Heart left ventricle (tissue), 16 donors: Measurements from ENCODE around the gene ZFAND2B. TPM values are rescaled to one million over a fixed set of nuclear protein-coding genes. Genes with fewer than 3 reads are reported as not detected.
"Not testable (repeated sequence)": the region's sequence is repeated elsewhere in the genome, so short reads cannot be mapped to it uniquely, and the experiment has no call there.

Source experiments
- ATAC-seq, 4 donors: fragments of 200-7000 bp; cut with Tn5 transposase; one replicate each; pipeline ENCODE4 v1.9.1; 2020 to 2022; ENCODE audit warnings: moderate library complexity in 4 of 4, mild to moderate bottlenecking in 3 of 4, moderate number of reproducible peaks in 1 of 4
- DNase-seq, 5 donors: peaks; one replicate each; pipeline ENCODE4 v3.0.0-alpha.2; 2020
- H3K27ac ChIP-seq, 12 donors: fragments of 200-600 bp; sonication (generic) in 4 of 12; one replicate each; pipeline versions ENCODE4 v1.5.0 to v1.8.0; 2016 to 2022; ENCODE audit warnings: mild to moderate bottlenecking in 2 of 12
- H3K27me3 ChIP-seq, 9 donors: fragments of 200-600 bp; sonication (generic) in 2 of 9; one replicate each; pipeline versions ENCODE4 v1.5.1 to v1.8.0; 2016 to 2022; ENCODE audit warnings: mild to moderate bottlenecking in 3 of 9
- H3K36me3 ChIP-seq, 9 donors: fragments of 200-600 bp; sonication (generic) in 2 of 9; one replicate each; pipeline versions ENCODE4 v1.5.0 to v1.8.0; 2018 to 2022; ENCODE audit warnings: mild to moderate bottlenecking in 2 of 9
- H3K4me1 ChIP-seq, 12 donors: fragments of 200-600 bp; sonication (generic) in 4 of 12; one replicate each; pipeline versions ENCODE4 v1.5.0 to v1.8.0; 2016 to 2022; ENCODE audit warnings: mild to moderate bottlenecking in 3 of 12
- H3K4me3 ChIP-seq, 12 donors: fragments of 200-600 bp; sonication (generic) in 4 of 12; one replicate each; pipeline versions ENCODE4 v1.5.0 to v1.8.0; 2017 to 2022; ENCODE audit warnings: mild to moderate bottlenecking in 9 of 12, moderate library complexity in 4 of 12
- H3K9me3 ChIP-seq, 12 donors: fragments of 200-600 bp; sonication (generic) in 4 of 12; one replicate each; pipeline versions ENCODE4 v1.5.0 to v1.8.0; 2016 to 2022; ENCODE audit warnings: mild to moderate bottlenecking in 1 of 12
- CTCF ChIP-seq, 12 donors: fragments of 200-600 bp; sonication (generic) in 4 of 12; IDR thresholded peaks; one replicate each; pipeline versions ENCODE4 v1.5.0 to v1.8.0; 2018 to 2022; ENCODE audit warnings: antibody characterized with exemption in 12 of 12, mild to moderate bottlenecking in 5 of 12
- POLR2A ChIP-seq, 2 donors: fragments of 450-650 bp; IDR thresholded peaks; one replicate each; pipeline ENCODE4 v1.6.1; 2017; ENCODE audit warnings: antibody characterized with exemption in 2 of 2, mild to moderate bottlenecking in 2 of 2, moderate library complexity in 2 of 2
- WGBS, 4 donors: extraction: QIAGEN DNeasy Blood & Tissue Kit in 2 of 4; methylation state at CpG; one replicate each; pipeline versions ENCODE4 v1.1.5 to v1.1.7; 2013 to 2018; 5-methylcytosine and 5-hydroxymethylcytosine counted together
- intact Hi-C, 10 donors: fragments of 100-400 bp; cut with DNase I; formaldehyde crosslinking; loops; one replicate each; pipeline versions ENCODE4 v1.11.1 to v1.14.2; 2022
- polyA plus RNA-seq, 2 donors: library from polyadenylated mRNA; stranded (reverse); fragments of 200-250 nt; gene quantifications; one replicate each; pipeline ENCODE4 v1.2.3, GENCODE V29; 2013
- total RNA-seq, 9 donors: library from RNA; depleted of rRNA in 2 of 9; stranded (reverse); fragments of >200 nt in 2 of 9; fragmentation: NEBNext Ultra II Directional in 3 of 9; extraction: Animal tissue kit (Norgen Biotek cat#: 25700) in 3 of 9; gene quantifications; one replicate each; pipeline versions ENCODE4 v1.1.0 to v1.2.4, GENCODE V29; 2016 to 2023
- donor health status: ischemic (EF 13 %, LVEDD 7.1; RV severe dilation, severe dysfunction).
- donor health status: healthy with polysubstance abuse.
- donor health status: DM: no; HTN: yes; CAD: no.
- donor health status: DM: no; HTN: no; CAD: no.
- donor health status: ischemic (EF 25% LVEDD 6.9; RV normal size, moderate dysfunction).
- donor health status: ischemic (EF 25% LVEDD 5.7; RV mildly dilated, moderate dysfunction).
- donor health status: healthy.
- donor health status: DM: yes; HTN: yes; CAD: no.
- donor health status: ischemic (EF 35%, LVEDD 5.7; RV mildly dilated, moderate dysfunction).
- donor health status: nonischemic (EF 11% LVEDD 7.7; RV severe dilation, severe dysfunction).
- donor health status: DM: yes; HTN: yes; CAD: no.
- donor health status: PGD.
- donor health status: ischemic (EF 29% LVEDD 5.4; RV normal size, mild dysfunction).
- donor health status: nonischemic (EF 23%, LVEDD 6.1; RV moderate dilation, normal function).

ZFAND2B gene
- total and polyA plus RNA-seq, 11 donors, result 13.9 to 35.7 (median 23.5) TPM

DNA sequence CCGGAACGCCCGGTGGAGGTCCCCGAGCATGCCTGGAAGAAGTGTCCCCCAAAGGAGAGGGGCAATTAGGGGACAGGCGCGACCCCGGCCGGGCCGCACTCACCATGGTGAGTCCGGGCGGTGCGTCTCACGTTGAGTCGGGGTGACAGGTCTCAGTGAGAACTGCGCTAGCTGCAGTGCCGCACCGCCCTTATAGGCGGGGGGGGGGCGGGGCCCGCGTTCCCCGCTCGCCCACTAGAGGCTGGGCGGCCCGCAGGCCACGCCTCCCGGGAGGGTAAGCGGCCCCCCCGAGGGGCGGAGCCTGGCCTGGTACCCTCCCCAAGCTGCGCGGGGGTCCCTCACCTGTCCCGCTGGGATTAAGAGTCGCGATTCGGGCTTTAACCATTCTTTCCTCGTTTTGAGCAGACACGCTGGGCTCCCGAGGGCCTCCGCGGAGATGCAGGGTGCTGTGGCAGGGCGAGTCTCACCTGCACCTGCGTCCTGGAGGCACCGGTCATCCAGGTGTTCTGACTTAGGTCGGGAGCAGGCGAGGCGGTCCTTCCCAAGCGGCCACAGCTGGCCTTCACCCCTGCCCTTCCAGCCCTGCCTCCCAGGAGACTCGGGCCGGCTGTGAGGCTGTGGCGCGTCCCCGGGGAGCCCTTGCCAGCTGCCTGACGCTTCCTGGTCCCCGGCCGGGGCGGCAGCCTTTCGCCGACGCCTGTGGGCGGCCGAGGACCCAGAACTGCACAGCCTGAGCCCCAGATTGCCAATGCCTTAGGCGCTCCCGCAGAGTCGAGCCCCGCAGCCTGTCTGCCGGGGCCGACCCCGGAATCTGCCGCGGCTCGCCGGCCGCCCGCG lies 47.4 kb downstream of the ZFAND2B start, which contains the start of gene TUBA4A:
Gene TUBA4A, minus strand, starts transcription at position 166 of the 837 bp plus-strand sequence. Its CDS starts 60 bp downstream, at position 106.
- Histone ChIP-seq H3K27ac (peak within 1 kb of the TSS; percentile 7 to 91 (median 87)), H3K36me3 (peaks cover 0 to 23% (median 12%) of the 10 kb centered on the region in 9 donors), H3K9me3 (no peaks in the 10 kb centered on the region), H3K4me3 (peak within 1 kb of the TSS; percentile 54 to 92 (median 74)), H3K4me1 (peaks cover 6 to 57% (median 39%) of the 10 kb centered on the region in 12 donors), H3K27me3 (peaks cover 0 to 24% (median 0%) of the 10 kb centered on the region in 9 donors)
- DNase-seq, result peak; percentile 86 to 93 (median 88)
- intact Hi-C loops, result loop anchor here in 1 of 10 donors (2.0 kb wide), 1 partner anchor 25 kb away; the partner anchor contains the start of gene DNAJB2
- TF ChIP-seq POLR2A (IDR thresholded peaks at IDR 0.05), result peak; percentile 88 to 99
- peak in 5 of 12 donors; percentile 13 to 26 (median 19) for TF ChIP-seq CTCF (IDR thresholded peaks at IDR 0.05)
- 0 to 1% (median 0%) methylated on average over 35 to 76 of the region's 76 CpGs for WGBS, 4 donors
- peak; percentile 82 to 93 (median 92) for ATAC-seq

DNA sequence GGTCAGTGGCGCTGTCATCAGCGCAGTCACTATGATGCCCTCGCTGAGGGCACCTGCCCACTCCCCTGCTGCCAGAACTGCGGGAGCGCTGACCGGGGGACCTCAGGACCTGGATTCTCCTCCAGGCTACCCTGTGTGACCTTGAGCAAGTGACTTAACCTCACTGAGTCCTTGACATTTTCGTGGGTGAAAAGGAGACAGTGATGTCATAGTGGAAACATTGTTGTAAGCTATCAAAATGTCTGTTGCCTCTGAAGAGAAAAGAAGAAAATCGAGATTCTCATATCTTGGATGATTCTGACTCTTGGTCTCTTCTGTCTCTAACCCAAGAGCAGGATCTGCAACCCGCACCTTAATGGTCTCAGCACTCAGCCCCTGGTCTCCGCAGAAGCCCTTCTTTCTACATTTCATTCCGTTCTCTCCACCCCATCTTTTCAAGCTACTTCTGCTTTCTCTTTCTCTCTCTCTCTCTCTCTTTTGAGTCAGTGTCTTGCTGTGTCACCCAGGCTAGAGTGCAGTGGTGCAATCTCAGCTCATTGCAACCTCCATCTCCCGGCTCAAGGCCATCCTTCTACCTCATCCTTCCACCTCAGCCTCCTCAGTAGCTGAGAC lies 48.1 kb downstream of the ZFAND2B start:
- H3K27ac ChIP-seq, result peak overlapping the region in 10 of 12 donors; percentile 82 to 91 (median 87)
- ATAC-seq (peak in 2 of 4 donors; percentile 14 to 15), DNase-seq (peak in 1 of 5 donors; percentile 39)
- peaks cover under 1 to 49% (median 31%) of the 10 kb centered on the region in 12 donors for H3K4me1 ChIP-seq
- 20 to 28% (median 26%) methylated on average over 9 to 12 of the region's 12 CpGs for WGBS, 4 donors
- H3K27me3 ChIP-seq, result peaks cover 0 to 24% (median 0%) of the 10 kb centered on the region in 9 donors
- TF ChIP-seq CTCF (IDR thresholded peaks at IDR 0.05) (no peak), POLR2A (IDR thresholded peaks at IDR 0.05) (no peak)
- no peaks in the 10 kb centered on the region for H3K9me3 ChIP-seq
- peak overlapping the region; percentile 54 to 92 (median 74) for H3K4me3 ChIP-seq
- H3K36me3 ChIP-seq, result peaks cover 0 to 17% (median 9%) of the 10 kb centered on the region in 9 donors
- intact Hi-C loops, result no loop called here

- H3K4me1 ChIP-seq, result peaks cover 0 to 12% (median 9%) of the 10 kb centered on the region in 12 donors
- H3K9me3 ChIP-seq, H3K36me3 ChIP-seq, H3K4me3 ChIP-seq, ATAC-seq, intact Hi-C loops, DNase-seq, H3K27ac ChIP-seq: not testable (repeated sequence)
- H3K27me3 ChIP-seq, result peaks cover 0 to 24% (median 5%) of the 10 kb centered on the region in 9 donors
- 88 to 89% (median 88%) methylated on average over 10 of the region's 10 CpGs for WGBS, 4 donors
Observed at GRCh38 chr2:219258942-219259341, 52.4 kb downstream of the ZFAND2B start.

Other genes with a start within 250 kb of the ZFAND2B start
- not detected for gene CDK5R2, start 247.1 kb upstream of the ZFAND2B start, total RNA-seq
- gene CDK5R2, start 247.1 kb upstream of the ZFAND2B start, polyA plus RNA-seq, result not detected
- gene FEV, start 221.6 kb upstream of the ZFAND2B start, total RNA-seq, result not detected
- not detected for gene FEV, start 221.6 kb upstream of the ZFAND2B start, polyA plus RNA-seq
- gene CRYBA2, start 213.4 kb upstream of the ZFAND2B start, total RNA-seq, result not detected
- gene CRYBA2, start 213.4 kb upstream of the ZFAND2B start, polyA plus RNA-seq, result not detected
- gene CFAP65, start 165.3 kb upstream of the ZFAND2B start, total RNA-seq, result under 1 TPM in 1 of 9 donors, not detected in 8; 0.04 TPM
- not detected for gene CFAP65, start 165.3 kb upstream of the ZFAND2B start, polyA plus RNA-seq
- not detected for gene IHH, start 145.9 kb upstream of the ZFAND2B start, total RNA-seq
- not detected for gene IHH, start 145.9 kb upstream of the ZFAND2B start, polyA plus RNA-seq
- 10 to 100 TPM in 1 of 9 donors, 1 to 10 TPM in 8; 4.6 to 13.2 (median 8.0) TPM for gene NHEJ1, start 46.0 kb upstream of the ZFAND2B start, total RNA-seq
- 10 to 100 TPM in 1 of 2 donors, 1 to 10 TPM in 1; 3.7 to 17.0 TPM for gene NHEJ1, start 46.0 kb upstream of the ZFAND2B start, polyA plus RNA-seq
- under 1 TPM in 8 of 9 donors, not detected in 1; 0.12 to 0.92 (median 0.44) TPM for gene SLC23A3, start 36.8 kb upstream of the ZFAND2B start, total RNA-seq
- gene SLC23A3, start 36.8 kb upstream of the ZFAND2B start, polyA plus RNA-seq, result under 1 TPM; 0.17 to 0.84 TPM
- 10 to 100 TPM; 40.1 to 81.8 (median 57.2) TPM for gene CNPPD1, start 29.9 kb upstream of the ZFAND2B start, total RNA-seq
- 100 to 1,000 TPM in 1 of 2 donors, 10 to 100 TPM in 1; 37.3 to 118 TPM for gene CNPPD1, start 29.9 kb upstream of the ZFAND2B start, polyA plus RNA-seq
- gene RETREG2, start 28.5 kb upstream of the ZFAND2B start, total RNA-seq, result 10 to 100 TPM; 28.3 to 55.8 (median 38.2) TPM
- gene RETREG2, start 28.5 kb upstream of the ZFAND2B start, polyA plus RNA-seq, result 10 to 100 TPM; 13.4 to 56.0 TPM
- gene ABCB6, start 12.2 kb downstream of the ZFAND2B start, total RNA-seq, result 10 to 100 TPM; 12.1 to 28.1 (median 17.9) TPM
- 10 to 100 TPM; 25.3 to 30.4 TPM for gene ABCB6, start 12.2 kb downstream of the ZFAND2B start, polyA plus RNA-seq
- gene ATG9A, start 22.9 kb downstream of the ZFAND2B start, total RNA-seq, result 100 to 1,000 TPM in 3 of 9 donors, 10 to 100 TPM in 6; 62.8 to 147 (median 83.5) TPM
- 100 to 1,000 TPM in 1 of 2 donors, 10 to 100 TPM in 1; 28.3 to 133 TPM for gene ATG9A, start 22.9 kb downstream of the ZFAND2B start, polyA plus RNA-seq
- 10 to 100 TPM; 14.0 to 36.8 (median 28.0) TPM for gene ANKZF1, start 23.0 kb downstream of the ZFAND2B start, total RNA-seq
- gene ANKZF1, start 23.0 kb downstream of the ZFAND2B start, polyA plus RNA-seq, result 10 to 100 TPM; 15.2 to 22.5 TPM
- gene GLB1L, start 38.7 kb downstream of the ZFAND2B start, total RNA-seq, result 1 to 10 TPM; 1.6 to 7.9 (median 2.5) TPM
- gene GLB1L, start 38.7 kb downstream of the ZFAND2B start, polyA plus RNA-seq, result 1 to 10 TPM; 1.3 to 1.8 TPM
- gene STK16, start 38.7 kb downstream of the ZFAND2B start, total RNA-seq, result 10 to 100 TPM; 13.8 to 26.9 (median 19.1) TPM
- 10 to 100 TPM; 13.8 to 31.6 TPM for gene STK16, start 38.7 kb downstream of the ZFAND2B start, polyA plus RNA-seq
- not detected for gene TUBA4B, start 46.5 kb downstream of the ZFAND2B start, total RNA-seq
- not detected for gene TUBA4B, start 46.5 kb downstream of the ZFAND2B start, polyA plus RNA-seq
- 100 to 1,000 TPM; 137 to 381 (median 193) TPM for gene TUBA4A, start 47.1 kb downstream of the ZFAND2B start, total RNA-seq
- 100 to 1,000 TPM; 189 to 362 TPM for gene TUBA4A, start 47.1 kb downstream of the ZFAND2B start, polyA plus RNA-seq
- 10 to 100 TPM; 61.3 to 95.4 (median 74.9) TPM for gene DNAJB2, start 72.6 kb downstream of the ZFAND2B start, total RNA-seq
- gene DNAJB2, start 72.6 kb downstream of the ZFAND2B start, polyA plus RNA-seq, result 100 to 1,000 TPM in 1 of 2 donors, 10 to 100 TPM in 1; 66.5 to 181 TPM
- gene PTPRN, start 102.6 kb downstream of the ZFAND2B start, total RNA-seq, result under 1 TPM in 3 of 9 donors, not detected in 6; 0.19 to 0.93 (median 0.59) TPM
- under 1 TPM in 1 of 2 donors, not detected in 1; 0.12 TPM for gene PTPRN, start 102.6 kb downstream of the ZFAND2B start, polyA plus RNA-seq
- not detected for gene RESP18, start 126.0 kb downstream of the ZFAND2B start, total RNA-seq
- gene RESP18, start 126.0 kb downstream of the ZFAND2B start, polyA plus RNA-seq, result not detected
- gene DNPEP, start 181.1 kb downstream of the ZFAND2B start, total RNA-seq, result 100 to 1,000 TPM in 1 of 9 donors, 10 to 100 TPM in 8; 61.8 to 101 (median 73.4) TPM
- gene DNPEP, start 181.1 kb downstream of the ZFAND2B start, polyA plus RNA-seq, result 10 to 100 TPM; 61.3 to 69.6 TPM
- gene DES, start 211.6 kb downstream of the ZFAND2B start, total RNA-seq, result over 10,000 TPM in 8 of 9 donors, 1,000 to 10,000 TPM in 1; 9,618 to 28,674 (median 17,979) TPM
- over 10,000 TPM; 15,024 to 19,385 TPM for gene DES, start 211.6 kb downstream of the ZFAND2B start, polyA plus RNA-seq
- gene SPEG, start 228.1 kb downstream of the ZFAND2B start, total RNA-seq, result 100 to 1,000 TPM in 6 of 9 donors, 10 to 100 TPM in 3; 93.6 to 150 (median 114) TPM
- gene SPEG, start 228.1 kb downstream of the ZFAND2B start, polyA plus RNA-seq, result 10 to 100 TPM; 64.8 to 92.2 TPM